Bronchial epithelial cell (primary cell): Measurements from ENCODE around the gene FARS2. TPM values are rescaled to one million over a fixed set of nuclear protein-coding genes. Genes with fewer than 3 reads are reported as not detected.
A peak's percentile ranks its signal among the peaks of the same experiment; 100 is the strongest.

Source experiments
- DNase-seq: peaks from one replicate; pipeline ENCODE4 v3.0.0-alpha.2; 2010; ENCODE audit warnings: low read depth
- FAIRE-seq: peaks from 2 replicates; lab custom pipeline; 2011; peaks lifted over from hg19 to GRCh38; lab: Jason Lieb, UNC
- H3K27me3 ChIP-seq: 2 replicates; pipeline ENCODE4 v1.5.1; 2011; ENCODE audit warnings: low read length; ENCODE audit not compliant: control insufficient read depth, insufficient read depth
- H3K36me3 ChIP-seq: 2 replicates; pipeline ENCODE4 v1.5.1; 2011; ENCODE audit warnings: low read length; ENCODE audit not compliant: control insufficient read depth, insufficient read depth
- H3K4me3 ChIP-seq: 2 replicates; pipeline ENCODE4 v1.5.1; 2011; ENCODE audit warnings: mild to moderate bottlenecking, low read depth, low read length, control low read depth
- CTCF ChIP-seq: IDR thresholded peaks from 2 replicates; pipeline ENCODE4 v1.5.1; 2011; ENCODE audit warnings: mild to moderate bottlenecking, moderate library complexity, low read length, control low read depth, inconsistent platforms; ENCODE audit not compliant: insufficient read depth, severe bottlenecking
- total RNA-seq: library from RNA; depleted of rRNA; stranded (reverse); fragments of >200 nt; gene quantifications from 2 replicates; pipeline ENCODE4 v1.2.1, GENCODE V29; 2014

The FARS2 gene
- total RNA-seq, 1 donor from 2014 or later = 27.4 TPM

GRCh38 chr6:5260111-5260620, 1.1 kb upstream of the FARS2 start:
- Histone ChIP-seq H3K36me3 (no peaks in the 10 kb centered on the region), H3K4me3 (peak overlapping the region; percentile 76), H3K27me3 (no peaks in the 10 kb centered on the region)
- FAIRE-seq (no peak), DNase-seq (peak; percentile 75)
- TF ChIP-seq CTCF = no peak

- Histone ChIP-seq H3K36me3 (no peaks in the 10 kb centered on the region), H3K27me3 (no peaks in the 10 kb centered on the region), H3K4me3 (peak overlapping the region; percentile 76)
- no peak for TF ChIP-seq CTCF
- FAIRE-seq (no peak), DNase-seq (peak; percentile 27)
Observed at GRCh38 chr6:5261545-5262109, 314 bp downstream of the FARS2 start.

- H3K36me3 ChIP-seq = no peaks in the 10 kb centered on the region
- H3K4me3 ChIP-seq = no peak overlapping the region
- no peak for DNase-seq
- no peak for FAIRE-seq
- no peak for TF ChIP-seq CTCF
- H3K27me3 ChIP-seq = no peaks in the 10 kb centered on the region
Observed at GRCh38 chr6:5266423-5266822, 5.1 kb downstream of the FARS2 start.

GRCh38 chr6:5270093-5270680, 8.9 kb downstream of the FARS2 start:
- no peak for FAIRE-seq
- no peak for TF ChIP-seq CTCF
- no peak overlapping the region for H3K4me3 ChIP-seq

GRCh38 chr6:5271926-5272325, 10.6 kb downstream of the FARS2 start:
- no peak overlapping the region for H3K4me3 ChIP-seq
- no peak for TF ChIP-seq CTCF
- FAIRE-seq (no peak), DNase-seq (peak; percentile 90)
- no peaks in the 10 kb centered on the region for H3K36me3 ChIP-seq
- no peaks in the 10 kb centered on the region for H3K27me3 ChIP-seq

More at GRCh38 chr6:5270093-5270680, 8.9 kb downstream of the FARS2 start:
- Histone ChIP-seq H3K27me3 (no peaks in the 10 kb centered on the region), H3K36me3 (no peaks in the 10 kb centered on the region)
- DNase-seq = no peak
